Large intestine (tissue), 3 donors: Measurements from ENCODE around the gene GLRA3. TPM values are rescaled to one million over a fixed set of nuclear protein-coding genes. Genes with fewer than 3 reads are reported as not detected.

Source experiments
- DNase-seq, 2 donors: peaks; one replicate each; pipeline versions ENCODE4 v3.0.0 to v3.0.0-alpha.2; 2013
- H3K27ac ChIP-seq: one replicate; pipeline ENCODE4 v1.5.1; 2013; ENCODE audit warnings: low read length
- H3K27me3 ChIP-seq: 2 replicates; pipeline ENCODE4 v1.6.1; 2013; ENCODE audit warnings: low read length; ENCODE audit not compliant: control insufficient read depth, insufficient read depth
- H3K36me3 ChIP-seq: 2 replicates; pipeline ENCODE4 v1.6.1; 2013; ENCODE audit warnings: low read length; ENCODE audit not compliant: control insufficient read depth, insufficient read depth
- H3K4me1 ChIP-seq: one replicate; pipeline ENCODE4 v1.6.1; 2013; ENCODE audit warnings: low read length; ENCODE audit not compliant: control insufficient read depth, insufficient read depth
- H3K4me3 ChIP-seq: one replicate; pipeline ENCODE4 v1.5.1; 2013; ENCODE audit warnings: low read length
- H3K9me3 ChIP-seq: one replicate; pipeline ENCODE4 v1.6.1; 2013; ENCODE audit warnings: mild to moderate bottlenecking, low read depth, low read length, moderate library complexity; ENCODE audit not compliant: control insufficient read depth
- WGBS: methylation state at CpG from one replicate; pipeline ENCODE4 v1.1.5; 2013; ENCODE audit warnings: low lambda C conversion rate; ENCODE audit not compliant: insufficient coverage; 5-methylcytosine and 5-hydroxymethylcytosine counted together
- polyA plus RNA-seq: library from polyadenylated mRNA; unstranded; fragments of 120-200 nt; gene quantifications from one replicate; pipeline ENCODE4 v1.2.1, GENCODE V29; 2013

The GLRA3 gene
- polyA plus RNA-seq, 1 donor: 1.0 TPM

DNA sequence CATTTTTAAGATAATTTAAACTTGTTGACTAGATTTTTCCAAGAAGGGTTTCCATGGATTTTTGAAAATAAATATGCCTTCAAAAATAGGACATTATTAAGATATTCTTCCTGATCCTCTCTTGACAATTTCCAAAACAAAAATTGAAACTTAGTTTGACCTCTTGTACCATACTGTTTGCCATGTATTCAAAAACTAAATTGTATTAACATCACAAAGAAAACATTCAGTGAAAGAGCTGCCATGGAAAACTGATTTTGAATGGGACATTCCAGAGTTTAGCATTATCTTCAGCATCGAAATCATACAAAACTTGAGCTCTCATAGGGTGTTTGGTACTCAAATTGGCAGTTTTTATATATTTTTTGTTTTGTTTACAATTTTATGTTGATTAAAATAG, 238.7 kb downstream of the GLRA3 start:
- no peak for DNase-seq
- Histone ChIP-seq H3K27me3 (no peaks in the 10 kb centered on the region), H3K36me3 (no peaks in the 10 kb centered on the region), H3K4me3 (no peak overlapping the region), H3K4me1 (no peaks in the 10 kb centered on the region), H3K27ac (no peak overlapping the region), H3K9me3 (peaks cover 4% of the 10 kb centered on the region)
- WGBS: 57% methylated on average over 1 of the region's 1 CpG

Other genes starting within 250 kb of the GLRA3 start
- 0.13 TPM for gene ADAM29, start 89.1 kb upstream of the GLRA3 start, polyA plus RNA-seq